GM18868 (cell line): ENCODE results near the gene FOXL2.

ENCODE experiments used
- ATAC-seq: cut with Tn5 transposase; IDR thresholded peaks from one replicate; pipeline ENCODE4 v1.9.1; 2021; ENCODE audit warnings: mild to moderate bottlenecking, moderate library complexity; ENCODE audit not compliant: unreplicated experiment

The FOXL2 gene

DNA sequence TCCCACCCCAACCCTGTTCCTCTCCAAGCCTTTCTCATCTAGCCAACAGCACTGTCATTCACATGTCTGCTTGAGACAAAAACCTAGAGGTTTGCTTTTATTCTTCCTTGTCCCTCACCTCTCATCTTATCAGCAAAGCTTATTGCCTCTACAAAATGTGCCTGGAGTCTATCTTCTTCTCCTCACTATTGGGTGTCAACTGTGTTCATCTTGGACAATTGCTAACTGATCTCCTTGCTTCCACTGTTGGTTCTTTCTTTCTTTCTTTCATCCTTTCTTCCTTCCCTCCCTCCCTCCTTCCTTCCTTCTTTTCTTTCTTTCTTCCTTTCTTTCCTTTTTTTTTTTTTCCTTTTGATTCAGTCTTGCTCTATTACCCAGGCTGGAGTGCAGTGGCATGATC, 48.2 kb downstream of the FOXL2 start:
- no peak for ATAC-seq

DNA sequence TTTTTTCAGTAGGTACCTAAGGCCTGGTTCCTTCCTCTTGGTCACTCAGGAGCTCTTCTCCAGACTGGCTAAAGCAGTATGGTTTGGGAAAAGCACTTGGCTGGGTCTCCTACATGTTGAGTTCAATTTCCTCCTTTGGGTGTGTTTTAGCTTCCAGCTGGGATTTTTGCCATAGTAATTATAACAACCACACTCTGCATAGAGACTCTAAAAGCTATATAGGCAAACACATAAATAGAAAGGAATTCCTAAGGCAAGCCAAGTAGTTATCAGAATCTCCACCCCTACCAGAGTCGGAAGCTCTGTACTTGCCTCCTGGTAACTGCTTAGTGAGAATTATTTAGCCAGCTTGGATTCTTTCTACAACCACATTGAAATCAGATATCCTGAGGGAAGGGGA, 48.6 kb downstream of the FOXL2 start:
- no peak for ATAC-seq
